DND-41 (cell line): Measurements from ENCODE around the gene PFKFB3.

Source experiments
- EZH2 ChIP-seq: IDR thresholded peaks from 3 replicates; pipeline ENCODE4 v1.6.1; 2012; ENCODE audit warnings: borderline replicate concordance, low read depth, mild to moderate bottlenecking, moderate library complexity, low read length, inconsistent platforms; ENCODE audit not compliant: severe bottlenecking
- TF ChIP-seq, protein P1 (sequence below): IDR thresholded peaks from 2 replicates; pipeline ENCODE4 v1.5.1; 2012; ENCODE audit warnings: borderline replicate concordance, low read length, moderate library complexity, mild to moderate bottlenecking; ENCODE audit not compliant: poor library complexity, severe bottlenecking; ENCODE audit errors: extremely low read depth

- TF ChIP-seq, protein P1, sequence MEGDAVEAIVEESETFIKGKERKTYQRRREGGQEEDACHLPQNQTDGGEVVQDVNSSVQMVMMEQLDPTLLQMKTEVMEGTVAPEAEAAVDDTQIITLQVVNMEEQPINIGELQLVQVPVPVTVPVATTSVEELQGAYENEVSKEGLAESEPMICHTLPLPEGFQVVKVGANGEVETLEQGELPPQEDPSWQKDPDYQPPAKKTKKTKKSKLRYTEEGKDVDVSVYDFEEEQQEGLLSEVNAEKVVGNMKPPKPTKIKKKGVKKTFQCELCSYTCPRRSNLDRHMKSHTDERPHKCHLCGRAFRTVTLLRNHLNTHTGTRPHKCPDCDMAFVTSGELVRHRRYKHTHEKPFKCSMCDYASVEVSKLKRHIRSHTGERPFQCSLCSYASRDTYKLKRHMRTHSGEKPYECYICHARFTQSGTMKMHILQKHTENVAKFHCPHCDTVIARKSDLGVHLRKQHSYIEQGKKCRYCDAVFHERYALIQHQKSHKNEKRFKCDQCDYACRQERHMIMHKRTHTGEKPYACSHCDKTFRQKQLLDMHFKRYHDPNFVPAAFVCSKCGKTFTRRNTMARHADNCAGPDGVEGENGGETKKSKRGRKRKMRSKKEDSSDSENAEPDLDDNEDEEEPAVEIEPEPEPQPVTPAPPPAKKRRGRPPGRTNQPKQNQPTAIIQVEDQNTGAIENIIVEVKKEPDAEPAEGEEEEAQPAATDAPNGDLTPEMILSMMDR = no peak
- TF ChIP-seq EZH2 = no peak
Measured at GRCh38 chr10:6250745-6251144, 48.0 kb downstream of the PFKFB3 start.
